HS-5 (cell line): ENCODE data around the gene AVPI1.
A peak's percentile ranks its signal among the peaks of the same experiment; 100 is the strongest.
"Not testable (repeated sequence)": the region's sequence is repeated elsewhere in the genome, so short reads cannot be mapped to it uniquely, and the experiment has no call there.

Source experiments
- DNase-seq: peaks from one replicate; pipeline ENCODE4 v3.0.0-alpha.2; 2012; ENCODE audit warnings: low read depth

Gene AVPI1

DNA sequence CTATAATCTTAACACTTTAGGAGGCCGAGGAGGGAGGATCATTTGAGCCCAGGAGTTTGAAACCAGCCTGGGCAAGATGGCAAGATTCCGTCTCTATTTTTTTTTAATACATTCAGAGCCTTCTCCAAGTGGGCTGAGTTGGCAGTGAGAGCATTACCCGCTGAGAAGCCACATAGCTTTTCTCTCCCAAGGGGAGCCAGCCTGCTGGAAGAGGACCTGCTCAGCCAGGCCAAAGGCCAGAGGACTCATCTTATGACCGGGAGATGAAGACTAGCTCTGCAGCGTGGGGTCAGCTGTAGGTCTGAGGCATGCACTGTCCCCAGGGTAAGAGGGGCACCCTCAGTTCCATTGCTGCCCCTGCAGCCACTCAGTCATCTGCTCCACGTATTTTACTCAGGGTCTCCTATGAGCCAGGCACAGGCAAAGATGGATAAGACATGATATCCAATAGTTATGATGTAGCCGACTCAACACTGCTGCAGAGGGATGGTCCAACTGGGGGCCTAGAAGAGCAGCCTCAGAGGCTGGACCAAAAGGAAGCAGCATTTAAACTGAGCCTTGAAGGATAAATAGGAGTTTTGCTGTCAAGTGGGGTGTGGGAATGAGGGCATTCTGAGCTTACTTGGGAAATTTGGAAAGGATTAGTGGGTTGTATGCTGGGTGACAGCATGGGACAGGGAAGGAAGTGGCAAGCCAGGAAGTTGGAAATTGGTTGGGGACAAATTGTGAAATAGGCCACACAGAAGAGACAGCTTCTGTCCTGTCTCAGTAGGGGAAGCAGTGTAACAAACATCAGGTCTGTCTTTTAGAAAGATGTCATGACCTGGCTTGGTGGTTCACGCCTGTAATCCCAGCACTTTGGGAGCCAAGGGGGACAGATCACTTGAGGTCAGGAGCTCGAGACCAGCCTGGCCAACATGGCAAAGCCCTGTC is 24.9 kb upstream of the AVPI1 start:
- no peak for DNase-seq

DNA sequence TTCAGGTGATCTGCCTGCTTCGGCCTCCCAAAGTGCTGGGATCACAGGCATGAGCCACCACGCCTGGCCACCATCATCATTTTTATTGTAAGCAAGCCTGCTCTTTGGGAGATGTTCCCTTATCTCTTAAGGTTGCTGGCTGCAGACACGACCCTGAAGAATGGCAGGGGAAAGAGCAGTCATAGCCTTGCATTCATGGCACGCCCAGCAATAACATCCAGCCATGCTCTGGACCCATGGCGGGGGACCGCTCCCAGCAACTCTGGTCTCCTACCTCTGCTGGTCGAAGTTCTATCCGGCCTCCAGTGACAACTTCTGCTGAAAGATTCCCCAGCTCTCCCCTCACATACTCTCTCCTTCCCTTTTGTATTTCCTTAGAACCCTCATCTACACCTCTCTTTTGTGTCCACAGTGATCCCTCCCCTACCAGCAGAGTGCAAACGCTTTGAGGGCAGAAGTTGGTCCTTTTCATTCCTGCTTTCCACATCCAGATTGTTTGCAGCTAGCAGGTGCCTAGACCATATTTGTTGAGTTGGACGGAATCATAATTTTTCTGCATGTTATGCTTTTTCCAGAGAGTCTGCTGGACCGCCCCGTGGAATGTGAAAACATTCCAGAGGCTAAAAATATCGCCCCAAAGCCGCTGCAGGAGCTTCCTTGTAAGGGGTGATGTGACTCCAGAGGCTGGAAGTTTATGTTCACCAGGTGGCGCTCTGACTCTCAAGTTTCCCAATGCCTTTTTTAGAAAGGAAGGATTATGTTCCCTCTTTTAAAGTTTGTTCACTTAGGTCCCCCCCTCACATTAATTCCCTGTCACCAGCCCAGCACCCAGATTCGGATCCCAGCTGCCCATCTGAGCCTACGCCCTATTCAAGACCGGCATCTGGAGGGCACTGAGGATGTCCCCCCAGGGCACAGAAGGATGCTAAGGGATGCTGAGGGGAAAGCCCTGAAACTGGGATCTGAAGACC is 22.2 kb upstream of the AVPI1 start:
- DNase-seq: no peak

DNA sequence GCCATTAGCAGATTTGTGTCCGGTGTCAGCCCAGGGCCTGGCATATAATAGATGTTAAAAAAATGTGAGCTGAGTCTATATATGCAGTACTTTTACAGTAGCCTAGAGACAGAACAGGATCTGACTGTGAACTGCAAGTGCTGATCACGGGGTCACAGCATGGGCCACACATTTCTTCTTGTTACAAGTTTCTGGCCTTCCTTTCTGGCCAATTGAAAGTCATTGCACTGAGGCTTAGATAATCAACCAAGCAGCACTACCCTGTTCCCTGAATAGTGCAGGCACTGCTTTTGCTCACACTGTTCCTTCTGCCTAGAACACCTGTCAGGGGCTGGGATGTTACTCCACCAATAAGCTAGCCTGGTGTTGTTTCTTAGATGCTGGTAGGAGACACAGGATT is 21.1 kb upstream of the AVPI1 start:
- DNase-seq: no peak

DNA sequence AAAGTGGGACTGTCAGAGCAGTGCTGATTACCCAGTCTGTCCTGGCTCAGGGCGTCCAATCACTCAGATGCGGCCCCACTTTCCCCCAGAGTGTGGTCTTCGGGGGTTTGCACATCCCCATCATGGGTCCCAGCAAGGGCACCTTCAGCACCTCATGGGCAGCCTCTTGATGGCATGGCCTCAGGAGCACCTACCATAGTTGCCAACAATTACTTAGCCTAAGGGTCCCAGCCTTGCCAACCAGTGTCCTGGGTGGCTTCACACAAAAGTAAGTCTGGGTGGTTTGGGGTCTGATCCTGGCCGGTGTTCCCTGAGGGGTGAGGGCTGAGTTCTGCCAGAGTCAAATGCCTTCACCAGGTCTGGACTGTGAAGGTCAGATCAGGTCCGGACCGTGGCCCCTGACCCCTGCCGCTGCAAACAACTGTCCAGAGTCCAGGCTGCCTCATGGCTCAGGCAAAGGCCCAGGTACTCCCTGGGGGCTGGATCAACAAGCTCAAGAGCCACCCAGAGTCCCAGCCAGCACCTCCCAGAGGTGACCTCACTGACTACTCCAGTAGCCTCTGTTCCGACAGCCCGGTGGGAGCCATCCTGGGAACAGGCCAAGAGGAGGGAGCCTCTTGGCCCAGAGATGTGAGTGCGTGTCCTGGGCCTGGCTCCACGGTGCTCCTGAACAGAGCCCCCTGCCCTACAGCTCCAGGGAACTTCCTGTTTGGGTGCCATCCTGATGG is 20.3 kb upstream of the AVPI1 start:
- DNase-seq: no peak

DNA sequence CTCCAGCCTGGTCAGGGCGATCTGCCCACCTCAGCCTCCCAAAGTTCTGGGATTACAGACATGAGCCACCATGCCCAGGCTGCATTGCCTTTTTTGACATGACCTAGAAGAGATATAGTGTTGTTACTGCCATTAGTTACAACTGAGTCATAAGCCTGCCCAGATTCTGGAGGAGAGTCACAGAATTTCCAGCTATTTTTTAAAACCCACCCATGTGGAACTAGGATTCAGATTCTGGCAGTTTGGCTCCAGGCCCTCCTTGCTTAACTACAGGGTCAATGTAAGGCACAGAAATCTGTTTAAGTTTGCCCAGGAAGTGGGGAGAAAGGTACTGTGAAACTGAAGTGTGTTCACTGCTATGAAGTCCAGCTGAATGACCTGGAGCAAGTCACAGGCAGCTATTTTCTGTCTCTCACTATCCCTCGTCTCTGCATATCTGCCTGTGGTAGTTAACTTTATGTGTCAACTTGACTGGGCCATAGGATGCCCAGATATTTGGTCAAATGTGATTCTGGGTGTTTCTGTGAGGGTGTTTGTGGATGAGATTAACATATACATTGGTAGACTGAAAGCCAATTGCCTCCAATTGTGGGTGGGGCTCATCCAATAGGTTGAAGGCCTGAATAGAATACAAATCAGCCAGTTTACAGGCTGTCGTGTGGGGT is 18.1 kb upstream of the AVPI1 start:
- no peak for DNase-seq

DNA sequence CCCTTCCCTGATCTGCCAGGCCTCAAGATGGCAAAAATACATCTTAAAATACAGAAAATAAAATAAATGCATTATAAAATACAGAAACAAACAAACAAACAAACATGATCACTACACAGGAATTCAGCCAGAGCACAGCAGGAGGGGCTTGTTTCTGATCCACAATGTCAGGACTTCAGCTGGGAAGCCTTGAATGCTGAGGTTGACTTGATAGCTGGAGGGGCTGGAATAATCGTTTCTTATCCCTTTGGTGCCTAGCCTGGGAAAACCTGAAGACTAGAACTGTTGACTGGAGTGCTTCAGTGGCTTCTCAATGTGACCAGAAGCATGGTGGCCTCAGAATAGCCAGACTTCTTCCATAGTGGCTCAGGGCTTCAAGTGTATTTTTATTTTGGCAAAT is 17.3 kb upstream of the AVPI1 start:
- no peak for DNase-seq

DNA sequence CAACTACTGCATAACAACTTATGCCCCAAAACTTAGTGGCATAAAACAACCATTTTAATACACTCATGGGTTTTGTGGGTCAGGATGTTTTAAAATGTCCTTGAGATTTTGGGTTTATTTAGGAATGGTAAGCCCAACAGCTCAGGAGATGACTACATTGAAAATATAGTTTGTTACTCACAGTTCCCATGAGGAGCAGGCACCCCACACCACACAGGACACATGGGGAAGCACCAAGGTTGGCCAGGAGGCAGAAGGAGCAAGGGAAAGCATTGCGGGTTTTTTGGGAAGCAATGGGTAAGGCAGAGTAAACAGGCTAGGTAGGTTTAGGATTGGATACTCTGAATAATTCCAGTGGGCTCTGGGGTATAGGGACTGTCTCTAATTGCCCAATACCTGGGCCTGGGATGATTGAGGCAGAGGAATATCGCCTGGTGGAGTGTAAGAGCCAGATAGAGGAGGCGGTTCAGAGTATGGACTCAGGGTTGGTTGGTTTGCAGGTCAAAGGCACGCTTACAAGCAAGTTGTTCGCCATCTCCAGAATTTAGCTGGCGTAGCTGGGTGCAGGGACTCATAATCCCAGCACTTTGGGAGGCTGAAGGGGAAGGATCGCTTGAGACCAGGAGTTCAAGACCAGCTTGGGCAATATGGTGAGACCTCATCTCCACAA is 16.5 kb upstream of the AVPI1 start:
- no peak for DNase-seq

DNA sequence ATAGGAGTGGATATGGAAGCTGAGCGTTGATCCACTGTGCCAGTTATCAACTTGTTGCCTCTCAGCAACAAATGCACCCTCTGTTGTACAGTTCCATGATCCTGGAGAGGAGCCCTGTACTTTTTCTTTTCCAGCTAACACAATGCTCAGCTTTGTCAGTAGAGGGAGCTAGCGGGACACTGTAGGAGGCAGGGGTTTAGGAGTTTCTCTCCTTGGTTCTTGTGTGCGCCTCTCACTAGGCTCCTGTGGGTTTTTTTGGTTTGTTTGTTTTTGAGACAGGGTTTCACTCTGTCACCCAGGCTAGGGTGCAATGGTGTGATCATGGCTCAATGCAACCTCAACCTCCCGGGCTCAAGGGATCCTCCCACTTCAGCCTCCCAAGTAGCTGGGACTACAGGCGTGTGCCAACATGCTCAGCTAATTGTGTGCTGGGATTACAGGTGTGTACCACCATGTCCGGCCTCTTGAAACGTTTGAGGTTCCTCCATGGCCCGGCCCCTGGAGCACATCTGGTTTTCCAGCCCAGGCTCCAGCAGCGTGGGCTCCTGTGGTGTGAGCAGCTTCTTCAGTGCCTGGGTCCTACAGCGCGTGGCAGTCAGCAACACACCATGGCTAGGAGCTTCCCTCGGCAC is 14.5 kb upstream of the AVPI1 start:
- DNase-seq: no peak

DNA sequence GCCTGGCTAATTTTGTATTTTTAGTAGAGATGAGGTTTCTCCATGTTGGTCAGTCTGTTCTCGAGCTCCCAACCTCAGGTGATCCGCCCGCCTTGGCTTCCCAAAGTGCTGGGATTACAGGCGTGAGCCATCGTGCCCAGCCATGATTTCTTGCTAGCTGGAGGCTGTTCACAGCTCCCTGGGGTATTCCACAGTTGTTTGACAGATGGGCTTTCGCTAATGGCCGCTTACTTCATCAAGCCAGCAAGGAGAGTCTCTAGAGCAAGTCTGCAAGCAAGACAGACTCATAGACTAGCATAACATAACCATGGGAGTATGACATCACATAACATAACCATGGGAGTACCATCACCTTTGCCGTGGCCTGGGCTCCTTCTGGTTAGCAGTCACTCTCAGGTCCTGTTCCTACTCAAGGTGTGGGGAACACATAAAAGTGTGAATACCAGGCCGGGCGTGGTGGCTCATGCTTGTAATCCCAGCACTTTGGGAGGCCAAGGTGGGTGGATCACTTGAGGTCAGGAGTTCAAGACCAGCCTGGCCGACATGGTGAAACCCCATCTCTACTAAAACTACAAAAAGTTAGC is 11.1 kb upstream of the AVPI1 start:
- DNase-seq: not testable (repeated sequence)

DNA sequence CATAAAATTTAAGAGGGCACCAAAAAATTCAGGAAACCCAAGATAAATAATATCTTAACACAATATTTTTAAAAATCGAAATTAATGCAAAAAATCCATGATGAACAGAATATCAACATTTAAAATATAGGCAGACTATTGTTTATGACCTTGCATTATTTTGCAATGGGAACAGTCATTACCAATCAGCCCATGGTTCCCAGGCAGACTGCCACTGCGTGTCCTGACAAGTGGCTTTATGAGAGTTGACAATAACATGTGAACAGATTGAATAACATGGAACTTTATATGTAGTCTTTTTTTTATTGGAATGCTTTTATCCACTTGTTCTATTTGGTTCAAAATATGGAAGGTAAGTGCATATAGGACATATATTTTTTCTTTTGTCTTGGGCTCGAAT is 3.1 kb upstream of the AVPI1 start:
- no peak for DNase-seq

DNA sequence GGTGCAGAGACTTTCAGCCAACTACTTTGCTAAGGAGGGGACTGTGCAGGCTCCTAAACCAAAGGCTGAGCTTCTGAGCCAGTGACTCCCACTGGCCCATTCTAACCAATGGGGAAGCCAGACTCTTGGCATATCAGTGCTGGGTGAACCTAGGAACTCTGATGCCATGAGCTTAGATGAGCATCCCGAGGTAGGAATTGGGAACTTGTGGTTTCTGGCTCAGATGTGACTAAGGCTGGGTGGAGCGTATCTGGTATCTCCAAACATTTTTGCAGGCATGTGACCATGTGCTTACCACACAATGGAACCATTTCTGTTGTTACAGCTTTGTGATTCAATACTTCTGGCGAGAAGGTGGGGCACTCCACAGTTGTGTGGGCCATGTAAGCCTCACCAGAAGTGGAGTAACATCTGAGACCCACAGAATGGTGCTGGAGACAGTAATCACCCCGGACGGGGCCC is 2.5 kb upstream of the AVPI1 start:
- peak; percentile 96 for DNase-seq

DNA sequence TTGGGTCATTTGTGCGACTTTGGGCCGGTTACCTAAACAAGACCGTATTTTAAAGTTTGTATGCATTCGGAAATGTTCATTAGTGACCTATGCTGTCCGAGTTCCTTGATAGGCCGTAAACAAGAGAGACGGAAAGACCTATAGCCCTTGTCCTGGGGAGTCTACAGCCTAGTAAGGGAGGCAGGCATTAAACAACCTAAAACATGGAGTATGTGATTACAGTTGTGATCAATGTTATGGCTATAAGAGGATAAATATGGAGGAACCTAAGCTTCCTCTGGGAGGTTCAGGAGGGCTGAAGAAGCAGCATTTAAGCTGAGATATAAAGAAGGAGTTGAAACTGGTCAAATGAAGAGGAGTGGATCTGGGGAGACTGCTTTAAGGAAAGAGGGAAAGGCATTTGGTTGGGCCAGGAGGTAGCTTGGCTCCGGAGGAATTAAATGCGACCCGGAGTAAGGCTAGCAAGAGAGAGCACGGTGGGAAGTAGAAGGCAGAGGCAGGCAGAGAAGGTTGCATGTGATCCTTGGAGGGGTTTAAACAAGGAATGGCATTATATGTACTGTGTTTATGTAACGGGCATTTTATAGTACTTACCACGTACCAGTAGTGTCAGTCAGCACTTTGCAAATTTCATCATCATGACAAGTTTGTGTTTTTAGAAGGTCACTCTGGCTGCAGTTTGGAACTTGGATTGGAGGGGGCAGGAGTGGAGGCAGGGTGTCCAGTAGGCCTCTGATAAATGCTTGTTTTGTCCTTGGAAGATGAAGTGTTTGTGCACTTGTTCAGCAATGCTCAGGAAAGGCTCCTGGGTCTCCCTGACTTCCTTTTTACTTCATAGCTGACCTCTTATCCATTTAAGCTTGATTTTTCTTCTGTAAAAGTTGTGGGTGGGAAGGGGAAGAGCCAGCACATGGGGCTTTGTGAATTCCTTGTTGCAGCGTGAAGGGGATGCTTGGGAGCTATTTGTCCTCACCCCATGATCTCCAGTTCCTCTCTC is 1.0 kb upstream of the AVPI1 start:
- no peak for DNase-seq

DNA sequence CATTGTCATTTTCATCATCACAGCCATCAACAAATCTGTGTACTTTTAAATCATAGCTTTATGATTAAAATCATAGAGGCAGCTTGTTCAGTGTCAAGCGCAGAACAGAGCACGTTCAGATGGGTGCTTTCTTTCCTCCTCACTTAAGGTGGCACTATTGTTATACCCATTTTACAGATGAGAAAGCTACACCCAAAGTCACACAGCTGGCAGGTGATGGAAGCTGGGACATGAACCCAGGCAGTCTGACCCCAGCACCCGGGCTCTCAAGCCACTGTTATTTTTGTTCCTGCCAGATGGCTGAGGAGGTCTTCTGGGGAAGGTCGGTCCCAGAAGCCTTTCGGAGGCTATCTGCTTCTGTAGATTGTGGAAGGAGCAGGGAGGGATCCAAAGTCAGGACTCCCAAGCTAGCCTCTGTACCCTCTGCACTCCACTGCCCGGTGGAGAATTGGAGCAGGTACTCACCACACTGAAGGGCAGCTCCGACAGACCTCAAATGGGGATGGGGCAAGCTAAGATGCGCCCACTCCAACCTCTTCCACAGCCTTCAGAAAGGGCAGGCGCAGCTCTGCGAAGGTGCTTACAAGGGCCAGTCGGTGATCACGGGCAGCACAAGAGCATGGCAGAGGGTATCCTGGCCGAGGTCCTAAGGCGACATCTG is 610 bp downstream of the AVPI1 start:
- no peak for DNase-seq

DNA sequence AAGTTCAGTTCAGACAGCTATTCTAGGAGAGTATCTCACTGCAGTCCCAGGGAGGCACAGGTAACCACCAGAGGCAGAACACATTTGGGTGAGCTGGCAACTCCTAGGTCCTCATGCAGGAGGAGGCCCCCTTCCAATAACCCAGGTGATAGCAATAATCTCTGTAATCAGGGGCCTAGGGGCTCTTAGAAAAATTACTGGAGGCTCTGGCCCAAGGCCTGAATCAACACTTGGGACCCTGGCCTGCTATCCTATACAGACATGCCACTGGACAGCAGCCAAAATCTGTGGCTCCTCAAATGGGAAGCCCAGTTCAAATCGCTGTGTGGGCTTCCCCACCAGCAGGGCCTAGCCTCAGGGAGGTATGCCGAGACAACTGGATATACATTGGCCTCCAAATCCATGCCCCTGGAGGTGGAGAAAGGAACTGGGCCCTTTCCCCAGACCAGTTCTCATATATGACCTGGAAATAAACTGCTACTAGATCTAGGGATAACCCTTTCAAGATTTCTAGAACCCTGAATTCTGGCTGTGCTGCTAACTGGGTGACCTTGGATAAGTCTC is 1.6 kb downstream of the AVPI1 start:
- no peak for DNase-seq

DNA sequence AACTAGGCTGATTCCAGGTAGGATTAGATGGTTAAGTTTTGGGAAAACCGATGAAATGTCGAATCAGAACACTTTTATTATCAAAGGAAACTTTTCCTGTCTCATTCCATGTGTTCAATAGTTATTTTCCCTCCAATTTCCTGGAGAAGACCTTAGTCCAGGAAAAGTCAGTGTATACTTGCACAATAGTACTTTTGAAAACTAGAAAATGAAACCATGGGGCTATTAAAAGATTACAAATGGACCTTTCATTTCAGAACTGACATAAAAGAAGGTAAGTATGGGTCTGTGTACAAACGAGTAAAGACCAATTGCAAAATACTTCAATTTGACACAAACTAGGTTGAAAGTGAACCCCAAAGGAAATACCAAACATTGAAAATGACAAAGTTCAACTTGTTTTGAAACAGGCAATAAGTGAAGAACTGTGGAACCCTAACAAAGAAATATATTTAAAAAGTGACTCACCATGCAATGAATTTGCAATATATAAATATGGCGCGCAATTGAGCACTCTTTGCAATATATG is 2.1 kb downstream of the AVPI1 start:
- no peak for DNase-seq

DNA sequence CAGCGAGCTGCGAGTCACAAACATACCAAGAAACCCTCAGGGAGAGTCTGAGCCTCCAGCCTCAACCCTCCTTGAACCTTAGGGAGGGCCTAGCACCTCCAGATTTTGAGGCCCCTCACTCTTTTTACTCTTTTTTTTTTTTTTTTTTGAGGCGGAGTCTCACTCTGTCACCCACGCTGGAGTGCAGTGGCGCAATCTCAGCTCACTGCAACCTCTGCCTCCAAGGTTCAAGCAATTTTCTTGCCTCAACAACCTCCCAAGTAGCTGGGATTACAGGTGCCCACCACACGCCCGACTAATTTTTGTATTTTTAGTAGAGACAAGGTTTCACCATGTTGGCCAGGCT is 2.7 kb downstream of the AVPI1 start:
- not testable (repeated sequence) for DNase-seq

DNA sequence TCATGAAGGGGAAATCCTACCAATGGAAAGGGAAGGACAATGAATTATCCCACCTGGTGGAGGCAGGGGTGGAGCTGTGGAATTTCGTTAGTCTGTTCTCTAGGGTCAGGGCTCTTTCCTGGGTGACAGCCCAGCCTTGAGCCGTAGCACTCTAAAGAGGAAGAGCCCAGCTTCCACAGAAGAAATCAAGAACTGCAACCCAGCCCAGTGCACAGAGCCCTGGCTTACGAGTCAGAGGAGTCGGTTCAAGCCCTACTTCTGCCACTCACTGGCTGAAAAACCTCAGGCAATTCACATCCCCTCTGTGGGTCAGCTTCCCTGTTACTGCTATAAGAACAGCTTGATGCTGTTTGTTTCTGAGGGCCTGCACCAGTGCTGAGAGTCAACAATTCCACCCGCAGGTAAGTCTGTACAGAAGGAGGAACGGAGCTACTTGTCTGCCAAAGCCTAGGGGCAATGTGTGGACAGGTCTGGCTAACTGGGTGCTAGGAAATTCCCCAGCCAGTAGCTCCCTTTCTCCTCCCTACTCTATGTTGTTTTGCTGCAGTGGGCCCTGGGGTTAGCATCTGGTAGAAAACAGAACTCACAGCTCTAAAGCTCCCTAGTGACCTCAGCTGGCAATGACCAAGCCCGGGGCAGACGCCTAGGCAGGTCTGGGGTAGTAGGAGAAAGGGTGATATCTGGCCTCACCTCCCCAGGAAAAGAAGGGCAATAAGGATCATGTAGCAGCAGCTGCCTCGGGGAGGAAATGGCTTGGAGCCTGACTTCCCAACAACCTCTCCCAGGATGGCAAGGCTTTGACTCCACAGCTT is 3.3 kb downstream of the AVPI1 start:
- no peak for DNase-seq
